HepG2 (cell line): ENCODE measurements around the gene COL8A2. TPM values are rescaled to one million over a fixed set of nuclear protein-coding genes. Genes with fewer than 3 reads are reported as not detected.

Experiments
- DPF2 ChIP-seq: sonication (generic); formaldehyde crosslinking; IDR thresholded peaks from 2 replicates; pipeline ENCODE4 v1.4.0; 2020; ENCODE audit warnings: mild to moderate bottlenecking, low read depth, missing genetic modification reagents, borderline replicate concordance
- LCORL ChIP-seq, 2 experiments: fragments of 450-650 bp in 1 of 2; sonication (generic) in 1 of 2; formaldehyde crosslinking in 1 of 2; IDR thresholded peaks; 2 replicates each; pipeline versions ENCODE4 v1.5.0 to v1.6.1; 2017 to 2020; ENCODE audit warnings: antibody characterized with exemption in 1 of 2, missing genetic modification reagents in 1 of 2
- NONO ChIP-seq, 2 experiments: fragments of 450-650 bp in 1 of 2; sonication (generic) in 1 of 2; formaldehyde crosslinking in 1 of 2; IDR thresholded peaks in 1 of 2; conservative IDR thresholded peaks in 1 of 2; 2 replicates each; pipeline versions ENCODE4 v1.6.1 to v1.8.0; 2017 to 2022; ENCODE audit warnings: mild to moderate bottlenecking in 1 of 2, missing genetic modification reagents in 1 of 2, moderate library complexity in 1 of 2
- SOX6 ChIP-seq, 2 experiments: fragments of 450-650 bp in 1 of 2; sonication (generic) in 1 of 2; formaldehyde crosslinking in 1 of 2; IDR thresholded peaks; 2 replicates each; pipeline versions ENCODE4 v1.4.0 to v1.6.1; 2017 to 2020; ENCODE audit warnings: antibody characterized with exemption in 1 of 2, mild to moderate bottlenecking in 1 of 2, missing genetic modification reagents in 1 of 2
- ZNF75D ChIP-seq: sonication (generic); formaldehyde crosslinking; IDR thresholded peaks from 2 replicates; pipeline ENCODE4 v1.8.1; 2023; ENCODE audit warnings: missing genetic modification reagents, mild to moderate bottlenecking, borderline replicate concordance
- polyA plus RNA-seq, 8 experiments: library from polyadenylated mRNA; depleted of rRNA in 3 of 8; stranded (reverse) in 7 of 8; unstranded in 1 of 8; fragments of >200 nt; fragmentation: Illumina TruSeq in 4 of 8; extraction: Trizol in 4 of 8; gene quantifications; 2 replicates each; pipeline versions ENCODE4 v1.2.1 to v1.2.3, GENCODE V29; 2011 to 2016; ENCODE audit warnings: low read depth in 4 of 8, missing spikeins in 1 of 8, mixed read lengths in 1 of 8; ENCODE audit not compliant: insufficient read depth in 1 of 8
- total RNA-seq, 5 experiments: library from RNA; depleted of rRNA; stranded (reverse); fragments of >200 nt; fragmentation: Illumina TruSeq; extraction: Trizol; gene quantifications; 2 replicates each; pipeline ENCODE4 v1.2.3, GENCODE V29; 2016; ENCODE audit warnings: low read depth in 1 of 5
- TF ChIP-seq, protein P1 (sequence below): sonication (generic); formaldehyde crosslinking; IDR thresholded peaks from 2 replicates; pipeline ENCODE4 v1.4.0; 2020; ENCODE audit warnings: mild to moderate bottlenecking, missing genetic modification reagents, borderline replicate concordance
- TF ChIP-seq, protein P2 (sequence below): sonication (generic); formaldehyde crosslinking; IDR thresholded peaks from 2 replicates; pipeline ENCODE4 v1.4.0; 2020; ENCODE audit warnings: missing genetic modification reagents, borderline replicate concordance
- TF ChIP-seq, protein P3 (sequence below): sonication (generic); formaldehyde crosslinking; IDR thresholded peaks from 2 replicates; pipeline ENCODE4 v1.4.0; 2020; ENCODE audit warnings: missing genetic modification reagents, borderline replicate concordance
- TF ChIP-seq, protein P4 (sequence below): sonication (generic); formaldehyde crosslinking; conservative IDR thresholded peaks from 2 replicates; pipeline ENCODE4 v1.8.0; 2022; ENCODE audit warnings: mild to moderate bottlenecking, moderate library complexity, missing genetic modification reagents
- TF ChIP-seq, protein P5 (sequence below): sonication (generic); formaldehyde crosslinking; IDR thresholded peaks from 2 replicates; pipeline ENCODE4 v1.4.0; 2020; ENCODE audit warnings: missing genetic modification reagents, mild to moderate bottlenecking, borderline replicate concordance

Gene COL8A2
- total and polyA plus RNA-seq, 2 of the 13 experiments (the other 11 are each of a cell fraction or from before 2014, with no cell fraction given): 0.13 to 0.24 TPM

DNA sequence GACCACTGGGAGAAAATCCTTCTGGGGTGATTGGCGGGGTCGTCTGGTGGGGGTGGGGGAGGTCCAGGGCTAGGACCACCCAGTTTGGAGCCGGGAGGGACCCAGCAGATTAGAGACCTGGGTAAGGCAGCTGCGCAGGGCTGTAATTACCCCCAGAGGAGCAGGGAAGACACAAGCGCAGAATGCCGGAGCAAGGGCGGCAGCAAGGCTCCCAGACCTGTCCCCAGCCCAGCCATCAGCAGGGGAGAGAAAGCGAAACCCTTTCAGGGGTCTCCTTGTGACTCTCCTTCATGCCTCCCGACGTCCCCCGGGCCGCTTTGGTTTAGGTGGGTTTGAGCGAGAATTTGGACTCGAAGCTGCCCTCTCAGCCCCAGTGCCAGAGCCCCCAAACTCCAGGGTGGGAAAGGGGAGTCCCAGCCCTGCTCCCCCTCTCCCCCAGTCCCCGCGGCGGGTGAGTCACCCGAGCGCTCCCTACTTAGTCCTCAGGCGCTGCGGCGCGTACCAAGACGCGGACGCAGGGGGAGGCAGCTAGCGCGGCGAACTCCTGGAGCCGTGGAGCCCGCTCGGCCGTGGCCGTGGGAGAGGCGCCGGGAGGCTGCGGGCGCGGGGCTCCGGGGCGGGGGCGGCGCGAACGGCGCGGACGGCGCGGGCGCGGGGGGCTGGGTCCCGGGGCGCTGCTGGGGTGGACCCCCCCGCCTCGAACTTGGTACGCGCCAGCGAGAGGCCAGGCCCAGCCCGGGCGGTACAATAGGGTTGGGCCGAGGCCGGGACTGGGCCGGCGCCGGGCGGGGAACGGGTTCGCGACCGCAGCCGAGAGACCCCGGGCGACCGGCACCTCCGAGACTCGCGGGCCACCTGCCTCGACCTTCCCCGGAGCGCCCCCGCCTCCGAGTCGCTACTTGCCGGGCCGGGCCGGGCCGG is 30.6 kb upstream of the COL8A2 start, which contains the start of gene MAP7D1 (continued):
- no peak for TF ChIP-seq DPF2 (CRISPR knock-in tag)
- no peak for TF ChIP-seq NONO (IDR thresholded peaks at IDR 0.05)
- no peak for TF ChIP-seq NONO (CRISPR knock-in tag; conservative IDR thresholded peaks at IDR 0.05)
- TF ChIP-seq, protein P1, sequence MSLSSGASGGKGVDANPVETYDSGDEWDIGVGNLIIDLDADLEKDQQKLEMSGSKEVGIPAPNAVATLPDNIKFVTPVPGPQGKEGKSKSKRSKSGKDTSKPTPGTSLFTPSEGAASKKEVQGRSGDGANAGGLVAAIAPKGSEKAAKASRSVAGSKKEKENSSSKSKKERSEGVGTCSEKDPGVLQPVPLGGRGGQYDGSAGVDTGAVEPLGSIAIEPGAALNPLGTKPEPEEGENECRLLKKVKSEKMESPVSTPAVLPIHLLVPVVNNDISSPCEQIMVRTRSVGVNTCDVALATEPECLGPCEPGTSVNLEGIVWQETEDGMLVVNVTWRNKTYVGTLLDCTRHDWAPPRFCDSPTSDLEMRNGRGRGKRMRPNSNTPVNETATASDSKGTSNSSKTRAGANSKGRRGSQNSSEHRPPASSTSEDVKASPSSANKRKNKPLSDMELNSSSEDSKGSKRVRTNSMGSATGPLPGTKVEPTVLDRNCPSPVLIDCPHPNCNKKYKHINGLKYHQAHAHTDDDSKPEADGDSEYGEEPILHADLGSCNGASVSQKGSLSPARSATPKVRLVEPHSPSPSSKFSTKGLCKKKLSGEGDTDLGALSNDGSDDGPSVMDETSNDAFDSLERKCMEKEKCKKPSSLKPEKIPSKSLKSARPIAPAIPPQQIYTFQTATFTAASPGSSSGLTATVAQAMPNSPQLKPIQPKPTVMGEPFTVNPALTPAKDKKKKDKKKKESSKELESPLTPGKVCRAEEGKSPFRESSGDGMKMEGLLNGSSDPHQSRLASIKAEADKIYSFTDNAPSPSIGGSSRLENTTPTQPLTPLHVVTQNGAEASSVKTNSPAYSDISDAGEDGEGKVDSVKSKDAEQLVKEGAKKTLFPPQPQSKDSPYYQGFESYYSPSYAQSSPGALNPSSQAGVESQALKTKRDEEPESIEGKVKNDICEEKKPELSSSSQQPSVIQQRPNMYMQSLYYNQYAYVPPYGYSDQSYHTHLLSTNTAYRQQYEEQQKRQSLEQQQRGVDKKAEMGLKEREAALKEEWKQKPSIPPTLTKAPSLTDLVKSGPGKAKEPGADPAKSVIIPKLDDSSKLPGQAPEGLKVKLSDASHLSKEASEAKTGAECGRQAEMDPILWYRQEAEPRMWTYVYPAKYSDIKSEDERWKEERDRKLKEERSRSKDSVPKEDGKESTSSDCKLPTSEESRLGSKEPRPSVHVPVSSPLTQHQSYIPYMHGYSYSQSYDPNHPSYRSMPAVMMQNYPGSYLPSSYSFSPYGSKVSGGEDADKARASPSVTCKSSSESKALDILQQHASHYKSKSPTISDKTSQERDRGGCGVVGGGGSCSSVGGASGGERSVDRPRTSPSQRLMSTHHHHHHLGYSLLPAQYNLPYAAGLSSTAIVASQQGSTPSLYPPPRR: no peak
- TF ChIP-seq SOX6 (IDR thresholded peaks at IDR 0.05): no peak
- TF ChIP-seq SOX6 (CRISPR knock-in tag; IDR thresholded peaks at IDR 0.05): peak; percentile 44; the same call in 1 of the 2 replicates
- TF ChIP-seq, protein P2, sequence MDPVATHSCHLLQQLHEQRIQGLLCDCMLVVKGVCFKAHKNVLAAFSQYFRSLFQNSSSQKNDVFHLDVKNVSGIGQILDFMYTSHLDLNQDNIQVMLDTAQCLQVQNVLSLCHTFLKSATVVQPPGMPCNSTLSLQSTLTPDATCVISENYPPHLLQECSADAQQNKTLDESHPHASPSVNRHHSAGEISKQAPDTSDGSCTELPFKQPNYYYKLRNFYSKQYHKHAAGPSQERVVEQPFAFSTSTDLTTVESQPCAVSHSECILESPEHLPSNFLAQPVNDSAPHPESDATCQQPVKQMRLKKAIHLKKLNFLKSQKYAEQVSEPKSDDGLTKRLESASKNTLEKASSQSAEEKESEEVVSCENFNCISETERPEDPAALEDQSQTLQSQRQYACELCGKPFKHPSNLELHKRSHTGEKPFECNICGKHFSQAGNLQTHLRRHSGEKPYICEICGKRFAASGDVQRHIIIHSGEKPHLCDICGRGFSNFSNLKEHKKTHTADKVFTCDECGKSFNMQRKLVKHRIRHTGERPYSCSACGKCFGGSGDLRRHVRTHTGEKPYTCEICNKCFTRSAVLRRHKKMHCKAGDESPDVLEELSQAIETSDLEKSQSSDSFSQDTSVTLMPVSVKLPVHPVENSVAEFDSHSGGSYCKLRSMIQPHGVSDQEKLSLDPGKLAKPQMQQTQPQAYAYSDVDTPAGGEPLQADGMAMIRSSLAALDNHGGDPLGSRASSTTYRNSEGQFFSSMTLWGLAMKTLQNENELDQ: no peak
- TF ChIP-seq, protein P3, sequence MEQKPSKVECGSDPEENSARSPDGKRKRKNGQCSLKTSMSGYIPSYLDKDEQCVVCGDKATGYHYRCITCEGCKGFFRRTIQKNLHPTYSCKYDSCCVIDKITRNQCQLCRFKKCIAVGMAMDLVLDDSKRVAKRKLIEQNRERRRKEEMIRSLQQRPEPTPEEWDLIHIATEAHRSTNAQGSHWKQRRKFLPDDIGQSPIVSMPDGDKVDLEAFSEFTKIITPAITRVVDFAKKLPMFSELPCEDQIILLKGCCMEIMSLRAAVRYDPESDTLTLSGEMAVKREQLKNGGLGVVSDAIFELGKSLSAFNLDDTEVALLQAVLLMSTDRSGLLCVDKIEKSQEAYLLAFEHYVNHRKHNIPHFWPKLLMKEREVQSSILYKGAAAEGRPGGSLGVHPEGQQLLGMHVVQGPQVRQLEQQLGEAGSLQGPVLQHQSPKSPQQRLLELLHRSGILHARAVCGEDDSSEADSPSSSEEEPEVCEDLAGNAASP (CRISPR knock-in tag): no peak
- TF ChIP-seq ZNF75D (CRISPR knock-in tag): no peak
- TF ChIP-seq, protein P4, sequence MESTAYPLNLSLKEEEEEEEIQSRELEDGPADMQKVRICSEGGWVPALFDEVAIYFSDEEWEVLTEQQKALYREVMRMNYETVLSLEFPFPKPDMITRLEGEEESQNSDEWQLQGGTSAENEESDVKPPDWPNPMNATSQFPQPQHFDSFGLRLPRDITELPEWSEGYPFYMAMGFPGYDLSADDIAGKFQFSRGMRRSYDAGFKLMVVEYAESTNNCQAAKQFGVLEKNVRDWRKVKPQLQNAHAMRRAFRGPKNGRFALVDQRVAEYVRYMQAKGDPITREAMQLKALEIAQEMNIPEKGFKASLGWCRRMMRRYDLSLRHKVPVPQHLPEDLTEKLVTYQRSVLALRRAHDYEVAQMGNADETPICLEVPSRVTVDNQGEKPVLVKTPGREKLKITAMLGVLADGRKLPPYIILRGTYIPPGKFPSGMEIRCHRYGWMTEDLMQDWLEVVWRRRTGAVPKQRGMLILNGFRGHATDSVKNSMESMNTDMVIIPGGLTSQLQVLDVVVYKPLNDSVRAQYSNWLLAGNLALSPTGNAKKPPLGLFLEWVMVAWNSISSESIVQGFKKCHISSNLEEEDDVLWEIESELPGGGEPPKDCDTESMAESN (CRISPR knock-in tag): peak; percentile 14; the same call in 1 of the 2 replicates
- TF ChIP-seq, protein P5, sequence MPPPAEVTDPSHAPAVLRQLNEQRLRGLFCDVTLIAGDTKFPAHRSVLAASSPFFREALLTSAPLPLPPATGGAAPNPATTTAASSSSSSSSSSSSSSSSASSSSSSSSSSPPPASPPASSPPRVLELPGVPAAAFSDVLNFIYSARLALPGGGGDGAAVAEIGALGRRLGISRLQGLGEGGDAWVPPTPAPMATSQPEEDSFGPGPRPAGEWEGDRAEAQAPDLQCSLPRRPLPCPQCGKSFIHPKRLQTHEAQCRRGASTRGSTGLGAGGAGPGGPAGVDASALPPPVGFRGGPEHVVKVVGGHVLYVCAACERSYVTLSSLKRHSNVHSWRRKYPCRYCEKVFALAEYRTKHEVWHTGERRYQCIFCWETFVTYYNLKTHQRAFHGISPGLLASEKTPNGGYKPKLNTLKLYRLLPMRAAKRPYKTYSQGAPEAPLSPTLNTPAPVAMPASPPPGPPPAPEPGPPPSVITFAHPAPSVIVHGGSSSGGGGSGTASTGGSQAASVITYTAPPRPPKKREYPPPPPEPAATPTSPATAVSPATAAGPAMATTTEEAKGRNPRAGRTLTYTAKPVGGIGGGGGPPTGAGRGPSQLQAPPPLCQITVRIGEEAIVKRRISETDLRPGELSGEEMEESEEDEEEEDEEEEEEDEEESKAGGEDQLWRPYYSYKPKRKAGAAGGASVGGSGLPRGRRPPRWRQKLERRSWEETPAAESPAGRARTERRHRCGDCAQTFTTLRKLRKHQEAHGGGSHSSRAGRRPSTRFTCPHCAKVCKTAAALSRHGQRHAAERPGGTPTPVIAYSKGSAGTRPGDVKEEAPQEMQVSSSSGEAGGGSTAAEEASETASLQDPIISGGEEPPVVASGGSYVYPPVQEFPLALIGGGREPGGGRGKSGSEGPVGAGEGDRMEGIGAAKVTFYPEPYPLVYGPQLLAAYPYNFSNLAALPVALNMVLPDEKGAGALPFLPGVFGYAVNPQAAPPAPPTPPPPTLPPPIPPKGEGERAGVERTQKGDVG (CRISPR knock-in tag): no peak
- no peak for TF ChIP-seq LCORL (IDR thresholded peaks at IDR 0.05)
- no peak for TF ChIP-seq LCORL (CRISPR knock-in tag; IDR thresholded peaks at IDR 0.05)
